ENCODE measurements around the gene IGFL4.

Gene IGFL4

GRCh38 chr19:46032597-46033025, 8.2 kb downstream of the IGFL4 start:
- peaks cover 0 to 23% (median 0%) of the 10 kb centered on the region in 11 experiments; a peak in 2 of 22 replicates for H3K27me3 ChIP-seq
- no peak overlapping the region for H3K4me2 ChIP-seq
- no peaks in the 10 kb centered on the region; a peak in 1 of 20 replicates for H3K4me1 ChIP-seq
- H3K4me3 ChIP-seq = no peak overlapping the region
- H3K9me3 ChIP-seq (replicated peaks in 1 of 11) = peaks cover 16 to 30% (median 21%) of the 10 kb centered on the region in 11 experiments
- no peak overlapping the region for H3K9ac ChIP-seq
- TF ChIP-seq Cebpa-rat (IDR thresholded peaks at IDR 0.05) = no peak
- peaks cover 0 to 13% (median 0%) of the 10 kb centered on the region in 11 experiments; a peak in 2 of 22 replicates for H4K20me1 ChIP-seq
- H3K27ac ChIP-seq = no peak overlapping the region
- H3K36me3 ChIP-seq = peaks cover 6 to 21% (median 11%) of the 10 kb centered on the region in 11 experiments; a peak in 13 of 22 replicates

- H3K9me3 ChIP-seq (replicated peaks in 1 of 11) = peaks cover 16 to 25% (median 21%) of the 10 kb centered on the region in 11 experiments
- peaks cover 0 to 23% (median 0%) of the 10 kb centered on the region in 11 experiments; a peak in 2 of 22 replicates for H3K27me3 ChIP-seq
- peaks cover 0 to 13% (median 0%) of the 10 kb centered on the region in 11 experiments; a peak in 2 of 22 replicates for H4K20me1 ChIP-seq
- no peak overlapping the region for H3K9ac ChIP-seq
- H3K4me1 ChIP-seq = peaks cover 0 to under 1% (median 0%) of the 10 kb centered on the region in 10 experiments; a peak in 2 of 20 replicates
- no peak overlapping the region for H3K4me2 ChIP-seq
- H3K27ac ChIP-seq = no peak overlapping the region
- H3K36me3 ChIP-seq = peaks cover 6 to 21% (median 11%) of the 10 kb centered on the region in 11 experiments; a peak in 13 of 22 replicates
- no peak for TF ChIP-seq Cebpa-rat (IDR thresholded peaks at IDR 0.05)
- no peak overlapping the region for H3K4me3 ChIP-seq
These were observed 8.8 kb downstream of the IGFL4 start for GRCh38 chr19:46031781-46032596.

GRCh38 chr19:46030812-46031550, 9.8 kb downstream of the IGFL4 start:
- Histone ChIP-seq H3K4me1 (peaks cover 0 to 10% (median 7%) of the 10 kb centered on the region in 10 experiments; a peak in 17 of 20 replicates), H3K4me3 (no peak overlapping the region), H3K27me3 (peaks cover 0 to 23% (median 0%) of the 10 kb centered on the region in 11 experiments; a peak in 2 of 22 replicates), H3K9ac (no peak overlapping the region), H3K27ac (no peak overlapping the region), H4K20me1 (peaks cover 0 to 13% (median 0%) of the 10 kb centered on the region in 11 experiments; a peak in 1 of 22 replicates), H3K9me3 (replicated peaks in 1 of 11) (peaks cover 16 to 22% (median 20%) of the 10 kb centered on the region in 11 experiments), H3K4me2 (no peak overlapping the region), H3K36me3 (peaks cover 6 to 21% (median 11%) of the 10 kb centered on the region in 11 experiments; a peak in 13 of 22 replicates)
- no peak for TF ChIP-seq Cebpa-rat (IDR thresholded peaks at IDR 0.05)

GRCh38 chr19:46025835-46026234, 15.0 kb downstream of the IGFL4 start:
- TF ChIP-seq Cebpa-rat (IDR thresholded peaks at IDR 0.05) = peak in 2 of 11 experiments; percentile 8 to 50; a peak in 1 of 22 replicates
- Histone ChIP-seq H3K4me1 (peaks cover 9 to 35% (median 24%) of the 10 kb centered on the region in 10 experiments), H3K27me3 (peaks cover 0 to 33% (median 0%) of the 10 kb centered on the region in 11 experiments; a peak in 3 of 22 replicates), H4K20me1 (peaks cover 0 to 39% (median 0%) of the 10 kb centered on the region in 11 experiments; a peak in 8 of 22 replicates), H3K36me3 (no peaks in the 10 kb centered on the region), H3K9me3 (replicated peaks in 1 of 11) (no peaks in the 10 kb centered on the region; a peak in 1 of 22 replicates), H3K4me2 (peak overlapping the region in 10 of 11 experiments; percentile 8 to 76 (median 50); a peak in 17 of 22 replicates), H3K27ac (no peak overlapping the region), H3K9ac (no peak overlapping the region; a peak in 1 of 22 replicates), H3K4me3 (no peak overlapping the region)

GRCh38 chr19:46023311-46023779, 17.5 kb downstream of the IGFL4 start:
- H3K4me3 ChIP-seq = no peak overlapping the region
- peaks cover 0 to 60% (median 0%) of the 10 kb centered on the region in 11 experiments; a peak in 8 of 22 replicates for H4K20me1 ChIP-seq
- H3K36me3 ChIP-seq = peaks cover 0 to 2% (median 0%) of the 10 kb centered on the region in 11 experiments; a peak in 4 of 22 replicates
- peak overlapping the region in 2 of 11 experiments; percentile 37 to 40; a peak in 3 of 22 replicates for H3K4me2 ChIP-seq
- peaks cover 9 to 43% (median 28%) of the 10 kb centered on the region in 10 experiments for H3K4me1 ChIP-seq
- no peaks in the 10 kb centered on the region; a peak in 1 of 22 replicates for H3K9me3 ChIP-seq (replicated peaks in 1 of 11)
- H3K27me3 ChIP-seq = peaks cover 0 to 32% (median 0%) of the 10 kb centered on the region in 11 experiments; a peak in 3 of 22 replicates
- TF ChIP-seq Cebpa-rat (IDR thresholded peaks at IDR 0.05) = no peak
- H3K27ac ChIP-seq = no peak overlapping the region
- no peak overlapping the region for H3K9ac ChIP-seq

GRCh38 chr19:46022431-46023310, 18.1 kb downstream of the IGFL4 start, which contains the start of gene PGLYRP1:
Gene PGLYRP1, minus strand, starts transcription at chr19:46023053. Its CDS starts 32 bp downstream, at chr19:46023021.
- Histone ChIP-seq H3K36me3 (peaks cover 0 to 8% (median 4%) of the 10 kb centered on the region in 11 experiments; a peak in 9 of 22 replicates), H3K4me2 (peak within 1 kb of the TSS in 7 of 11 experiments; percentile 12 to 48 (median 37); a peak in 9 of 22 replicates), H3K9me3 (replicated peaks in 1 of 11) (no peaks in the 10 kb centered on the region; a peak in 1 of 22 replicates), H3K27ac (no peak within 1 kb of the TSS), H3K27me3 (peaks cover 0 to 32% (median 0%) of the 10 kb centered on the region in 11 experiments; a peak in 3 of 22 replicates), H4K20me1 (peaks cover 0 to 66% (median 0%) of the 10 kb centered on the region in 11 experiments; a peak in 8 of 22 replicates), H3K9ac (no peak within 1 kb of the TSS), H3K4me3 (no peak within 1 kb of the TSS), H3K4me1 (peaks cover 9 to 43% (median 28%) of the 10 kb centered on the region in 10 experiments)
- no peak for TF ChIP-seq Cebpa-rat (IDR thresholded peaks at IDR 0.05)

GRCh38 chr19:46022061-46022430, 18.8 kb downstream of the IGFL4 start:
- H3K36me3 ChIP-seq = peaks cover 0 to 10% (median 4%) of the 10 kb centered on the region in 11 experiments; a peak in 9 of 22 replicates
- peaks cover 0 to 32% (median 0%) of the 10 kb centered on the region in 11 experiments; a peak in 3 of 22 replicates for H3K27me3 ChIP-seq
- no peaks in the 10 kb centered on the region; a peak in 1 of 22 replicates for H3K9me3 ChIP-seq (replicated peaks in 1 of 11)
- H3K27ac ChIP-seq = no peak overlapping the region
- no peak overlapping the region for H3K4me3 ChIP-seq
- H3K9ac ChIP-seq = no peak overlapping the region
- peak overlapping the region in 6 of 11 experiments; percentile 12 to 48 (median 26); a peak in 7 of 22 replicates for H3K4me2 ChIP-seq
- no peak for TF ChIP-seq Cebpa-rat (IDR thresholded peaks at IDR 0.05)
- H4K20me1 ChIP-seq = peaks cover 0 to 73% (median 2%) of the 10 kb centered on the region in 11 experiments; a peak in 11 of 22 replicates
- H3K4me1 ChIP-seq = peaks cover 12 to 45% (median 30%) of the 10 kb centered on the region in 10 experiments

Data from BLaER1 treated with 17β-estradiol and CSF1 and Interleukin-3, amounts not matched to agents 10 nM and 100 nM (cell line).